Measurements from ENCODE around the gene C2orf42. TPM values are rescaled to one million over a fixed set of nuclear protein-coding genes. Genes with fewer than 3 reads are reported as not detected.

C2orf42 gene
- total RNA-seq, 1 experiment from 2014 or later: 17.4 TPM

- Histone ChIP-seq H3K9me3 (ENCODE audit: control insufficient read depth in 1 of 2, insufficient read depth in 1 of 2, low read depth in 1 of 2, low read length in 2 of 2) (no peaks in the 10 kb centered on the region), H4K20me1 (ENCODE audit: insufficient read depth) (no peaks in the 10 kb centered on the region), H3K4me1 (ENCODE audit: control insufficient read depth in 1 of 2, insufficient read depth in 2 of 2, low read length in 2 of 2) (no peaks in the 10 kb centered on the region), H3K9me2 (ENCODE audit: insufficient read depth) (no peaks in the 10 kb centered on the region), H3K27me3 (ENCODE audit: insufficient read depth, low read length) (no peaks in the 10 kb centered on the region), H3K4me2 (ENCODE audit: low read length) (no peak overlapping the region), H3K27ac (ENCODE audit: low read depth, low read length) (no peak overlapping the region), H3K79me2 (ENCODE audit: insufficient read depth, low read length) (no peaks in the 10 kb centered on the region), H3K4me3 (replicated peaks in 1 of 2; ENCODE audit: low read depth in 1 of 2, low read length in 2 of 2) (no peak overlapping the region), H2AFZ (ENCODE audit: low read depth, low read length, poor library complexity, severe bottlenecking) (no peak overlapping the region), H3K36me3 (ENCODE audit: control insufficient read depth in 1 of 2, insufficient read depth in 2 of 2, low read length in 2 of 2) (peaks cover 17 to 54% of the 10 kb centered on the region in 2 experiments; a peak in 3 of 4 replicates), H3K9ac (ENCODE audit: low read length) (no peak overlapping the region)
- no peak for DNase-seq (ENCODE audit: low read depth, low spot score)
- TF ChIP-seq REST (IDR thresholded peaks at IDR 0.05; ENCODE audit: low read depth) (no peak), ATF3 (IDR thresholded peaks at IDR 0.05) (no peak), EZH2phosphoT487 (IDR thresholded peaks at IDR 0.05; ENCODE audit: borderline replicate concordance) (no peak), SP1 (IDR thresholded peaks at IDR 0.05; ENCODE audit: low read depth) (no peak), CBX3 (IDR thresholded peaks at IDR 0.05; ENCODE audit: low read depth) (no peak), POLR2A (IDR thresholded peaks at IDR 0.05; ENCODE audit: borderline replicate concordance, extremely low read depth, insufficient read depth, insufficient read length) (no peak), JUND (IDR thresholded peaks at IDR 0.05) (no peak), SIN3A (IDR thresholded peaks at IDR 0.05; ENCODE audit: low read depth) (no peak), EGR1 (IDR thresholded peaks at IDR 0.05; ENCODE audit: low read depth) (no peak), YY1 (IDR thresholded peaks at IDR 0.05; ENCODE audit: extremely low read depth, insufficient replicate concordance, low read depth, low read length) (no peak), EZH2 (IDR thresholded peaks at IDR 0.05) (no peak), FOSL1 (IDR thresholded peaks at IDR 0.05; ENCODE audit: low read depth) (no peak), MAX (IDR thresholded peaks at IDR 0.05) (no peak), ZNF274 (IDR thresholded peaks at IDR 0.05; ENCODE audit: low read depth, low read length) (no peak), ZFX (IDR thresholded peaks at IDR 0.05) (no peak)
- BruUV-seq (replicated peaks): no TSS peak
- POLR2A ChIA-PET: no interaction called here
- intact Hi-C loops (cut with micrococcal nuclease): no loop called here
- ATAC-seq: no peak
- RAD21 ChIA-PET (ENCODE audit: low non-redundant PET in 1 of 2, low total read pairs in 2 of 2, uncharacterized antibody in 2 of 2, unreplicated experiment in 2 of 2): no interaction called here
- CTCF ChIA-PET: no interaction called here
Measured at GRCh38 chr2:70214365-70214764, 23.5 kb upstream of the C2orf42 start.
